Measurements from ENCODE around the gene ID3. TPM values are rescaled to one million over a fixed set of nuclear protein-coding genes. Genes with fewer than 3 reads are reported as not detected.

The ID3 gene
- total RNA-seq, 1 experiment from 2014 or later = 92.5 TPM

DNA sequence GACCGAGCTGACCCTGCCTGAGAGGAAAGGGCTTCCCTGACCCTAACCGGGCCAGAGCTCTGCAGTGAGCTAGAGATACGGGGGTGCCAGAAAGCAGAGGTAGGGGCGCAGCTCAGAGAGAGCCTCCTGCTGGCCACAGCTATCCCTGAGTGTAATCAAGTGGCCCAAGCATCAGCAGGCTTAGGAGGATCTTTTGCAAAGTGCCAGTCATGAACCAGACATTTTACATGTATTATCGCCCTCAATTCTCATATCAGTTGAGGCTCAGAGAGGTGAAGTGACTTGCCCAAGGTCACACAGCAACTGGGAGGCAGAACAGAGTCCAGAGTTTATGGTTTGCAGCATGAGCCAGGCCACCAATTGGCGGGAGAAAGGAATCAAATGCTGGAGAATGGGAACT is 7.0 kb upstream of the ID3 start:
- Histone ChIP-seq H3K79me2 (ENCODE audit: low read length) (no peaks in the 10 kb centered on the region), H3K9ac (ENCODE audit: low read length) (no peak overlapping the region), H3K27ac (ENCODE audit: low read length) (no peak overlapping the region), H3K4me3 (ENCODE audit: low read length) (no peak overlapping the region), H3K4me1 (ENCODE audit: insufficient read depth, low read length) (peaks cover 15% of the 10 kb centered on the region), H4K20me1 (ENCODE audit: low read length) (no peaks in the 10 kb centered on the region), H2AFZ (ENCODE audit: low read length) (no peak overlapping the region), H3F3A (ENCODE audit: low read length, unreplicated experiment) (no peaks in the 10 kb centered on the region), H3K9me3 (ENCODE audit: low read length) (no peaks in the 10 kb centered on the region), H3K9me2 (replicated peaks; ENCODE audit: low read length) (no peaks in the 10 kb centered on the region), H3K4me2 (ENCODE audit: low read length) (no peak overlapping the region), H3K36me3 (ENCODE audit: low read depth, low read length) (no peaks in the 10 kb centered on the region), H3K27me3 (ENCODE audit: low read length) (no peaks in the 10 kb centered on the region)
- intact Hi-C loops (cut with micrococcal nuclease) = no loop called here
- POLR2A ChIA-PET (ENCODE audit: unreplicated experiment) = no interaction called here
- DNase-seq = no peak
- ATAC-seq = no peak
- CTCF ChIA-PET = no interaction called here
- no TSS peak for BruUV-seq (replicated peaks)
- TF ChIP-seq EZH2 (IDR thresholded peaks at IDR 0.05; ENCODE audit: low read length, unreplicated experiment) = no peak
- TF ChIP-seq, protein P1, sequence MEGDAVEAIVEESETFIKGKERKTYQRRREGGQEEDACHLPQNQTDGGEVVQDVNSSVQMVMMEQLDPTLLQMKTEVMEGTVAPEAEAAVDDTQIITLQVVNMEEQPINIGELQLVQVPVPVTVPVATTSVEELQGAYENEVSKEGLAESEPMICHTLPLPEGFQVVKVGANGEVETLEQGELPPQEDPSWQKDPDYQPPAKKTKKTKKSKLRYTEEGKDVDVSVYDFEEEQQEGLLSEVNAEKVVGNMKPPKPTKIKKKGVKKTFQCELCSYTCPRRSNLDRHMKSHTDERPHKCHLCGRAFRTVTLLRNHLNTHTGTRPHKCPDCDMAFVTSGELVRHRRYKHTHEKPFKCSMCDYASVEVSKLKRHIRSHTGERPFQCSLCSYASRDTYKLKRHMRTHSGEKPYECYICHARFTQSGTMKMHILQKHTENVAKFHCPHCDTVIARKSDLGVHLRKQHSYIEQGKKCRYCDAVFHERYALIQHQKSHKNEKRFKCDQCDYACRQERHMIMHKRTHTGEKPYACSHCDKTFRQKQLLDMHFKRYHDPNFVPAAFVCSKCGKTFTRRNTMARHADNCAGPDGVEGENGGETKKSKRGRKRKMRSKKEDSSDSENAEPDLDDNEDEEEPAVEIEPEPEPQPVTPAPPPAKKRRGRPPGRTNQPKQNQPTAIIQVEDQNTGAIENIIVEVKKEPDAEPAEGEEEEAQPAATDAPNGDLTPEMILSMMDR (conservative IDR thresholded peaks at IDR 0.05; ENCODE audit: low read depth, low read length) = peak; percentile 42

DNA sequence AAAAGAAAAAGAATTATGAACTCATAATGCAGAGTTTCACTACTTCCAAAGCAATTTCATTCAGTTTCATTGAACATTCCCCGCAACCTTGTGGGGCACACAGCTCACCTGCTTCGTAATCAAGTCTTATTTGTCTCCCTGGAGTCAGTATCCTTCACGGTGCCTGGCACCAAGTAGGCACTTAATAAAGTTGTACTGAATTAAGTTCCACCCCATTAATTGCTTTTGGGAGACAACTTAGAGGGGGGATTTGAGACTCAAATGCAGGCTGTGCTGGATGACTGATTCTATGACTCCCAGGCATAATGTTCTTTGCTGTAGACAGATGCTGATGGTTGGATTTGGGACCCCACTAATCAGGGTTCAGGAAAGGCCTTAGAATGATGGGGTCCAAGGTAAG is 6.5 kb upstream of the ID3 start:
- CTCF ChIA-PET = no interaction called here
- ATAC-seq = no peak

DNA sequence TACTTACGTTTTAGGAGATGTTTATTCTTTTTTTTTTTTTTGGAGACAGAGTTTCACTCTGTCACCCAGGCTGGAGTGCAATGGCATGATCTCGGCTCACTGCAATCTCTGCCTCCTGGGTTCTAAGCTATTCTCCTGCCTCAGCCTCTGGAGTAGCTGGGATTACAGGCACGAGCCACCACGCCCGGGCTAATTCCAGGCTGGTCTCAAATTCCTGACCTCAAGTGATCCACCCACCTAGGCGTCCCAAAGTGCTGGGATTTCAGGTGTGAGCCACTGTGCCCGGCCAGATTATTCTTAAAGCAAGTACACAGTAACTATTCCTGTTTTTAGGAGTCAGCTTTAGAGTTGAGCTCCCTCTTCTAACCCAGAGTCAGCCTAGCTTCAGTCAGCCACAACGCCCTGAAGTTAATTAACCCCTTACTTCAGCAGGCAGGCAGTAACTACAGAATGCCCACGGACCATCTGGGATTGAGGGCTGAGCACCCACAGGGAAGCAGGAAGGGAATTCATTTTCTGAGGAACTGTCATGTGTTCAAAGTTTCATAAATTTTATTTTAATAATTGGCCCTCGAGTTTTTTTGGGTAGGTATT is 5.3 kb upstream of the ID3 start:
- Histone ChIP-seq H3F3A (ENCODE audit: low read length, unreplicated experiment) (no peaks in the 10 kb centered on the region), H3K9me3 (ENCODE audit: low read length) (no peaks in the 10 kb centered on the region), H3K36me3 (ENCODE audit: low read depth, low read length) (no peaks in the 10 kb centered on the region), H3K4me2 (ENCODE audit: low read length) (no peak overlapping the region), H3K27me3 (ENCODE audit: low read length) (no peaks in the 10 kb centered on the region), H3K27ac (ENCODE audit: low read length) (no peak overlapping the region), H3K9ac (ENCODE audit: low read length) (no peak overlapping the region), H3K79me2 (ENCODE audit: low read length) (no peaks in the 10 kb centered on the region), H3K9me2 (replicated peaks; ENCODE audit: low read length) (no peaks in the 10 kb centered on the region), H3K4me1 (ENCODE audit: insufficient read depth, low read length) (peaks cover 24% of the 10 kb centered on the region), H4K20me1 (ENCODE audit: low read length) (no peaks in the 10 kb centered on the region), H2AFZ (ENCODE audit: low read length) (no peak overlapping the region), H3K4me3 (ENCODE audit: low read length) (no peak overlapping the region)
- no TSS peak for BruUV-seq (replicated peaks)
- ATAC-seq = no peak
- ChIA-PET CTCF (no interaction called here), POLR2A (ENCODE audit: unreplicated experiment) (interaction anchor here (0.8 kb wide), 1 partner anchor 10 kb away, joined by 4 read pairs; no protein-coding TSS in a partner anchor)
- intact Hi-C loops (cut with micrococcal nuclease) = no loop called here
- no peak for DNase-seq
- TF ChIP-seq, protein P1 (conservative IDR thresholded peaks at IDR 0.05; ENCODE audit: low read depth, low read length) = no peak
- TF ChIP-seq EZH2 (IDR thresholded peaks at IDR 0.05; ENCODE audit: low read length, unreplicated experiment) (no peak), EZH2phosphoT487 (IDR thresholded peaks at IDR 0.05; ENCODE audit: borderline replicate concordance, low read length) (no peak)

More for the DNA sequence above, 6.5 kb upstream of the ID3 start:
- Histone ChIP-seq H3K27ac (ENCODE audit: low read length) (no peak overlapping the region), H3K4me1 (ENCODE audit: insufficient read depth, low read length) (peaks cover 17% of the 10 kb centered on the region), H3F3A (ENCODE audit: low read length, unreplicated experiment) (no peaks in the 10 kb centered on the region), H3K27me3 (ENCODE audit: low read length) (no peaks in the 10 kb centered on the region), H3K9me2 (replicated peaks; ENCODE audit: low read length) (no peaks in the 10 kb centered on the region), H3K36me3 (ENCODE audit: low read depth, low read length) (no peaks in the 10 kb centered on the region), H3K4me3 (ENCODE audit: low read length) (no peak overlapping the region), H4K20me1 (ENCODE audit: low read length) (no peaks in the 10 kb centered on the region), H3K79me2 (ENCODE audit: low read length) (no peaks in the 10 kb centered on the region), H3K9ac (ENCODE audit: low read length) (no peak overlapping the region), H3K4me2 (ENCODE audit: low read length) (no peak overlapping the region), H2AFZ (ENCODE audit: low read length) (no peak overlapping the region), H3K9me3 (ENCODE audit: low read length) (no peaks in the 10 kb centered on the region)
- DNase-seq = no peak
- POLR2A ChIA-PET (ENCODE audit: unreplicated experiment) = no interaction called here
- intact Hi-C loops (cut with micrococcal nuclease) = no loop called here
- TF ChIP-seq EZH2phosphoT487 (IDR thresholded peaks at IDR 0.05; ENCODE audit: borderline replicate concordance, low read length) (no peak), EZH2 (IDR thresholded peaks at IDR 0.05; ENCODE audit: low read length, unreplicated experiment) (no peak)
- TF ChIP-seq, protein P1 (conservative IDR thresholded peaks at IDR 0.05; ENCODE audit: low read depth, low read length) = no peak
- BruUV-seq (replicated peaks) = no TSS peak
